Measurements from ENCODE around the gene UNC13A.

UNC13A gene

GRCh38 chr19:17562097-17562496 lies 126.1 kb downstream of the UNC13A start:
- Histone ChIP-seq H3K4me3 (ENCODE audit: low read depth in 1 of 2, low read length in 1 of 2) (no peak overlapping the region), H3K27me3 (no peaks in the 10 kb centered on the region), H3K36me3 (peaks cover 59% of the 10 kb centered on the region), H3K27ac (peak overlapping the region; percentile 79), H3K4me1 (ENCODE audit: control insufficient read depth in 1 of 2, insufficient read depth in 1 of 2, low read depth in 1 of 2, low read length in 1 of 2) (peaks cover 39 to 55% of the 10 kb centered on the region in 2 experiments), H3K9me3 (no peaks in the 10 kb centered on the region)
- TF ChIP-seq, protein P1, sequence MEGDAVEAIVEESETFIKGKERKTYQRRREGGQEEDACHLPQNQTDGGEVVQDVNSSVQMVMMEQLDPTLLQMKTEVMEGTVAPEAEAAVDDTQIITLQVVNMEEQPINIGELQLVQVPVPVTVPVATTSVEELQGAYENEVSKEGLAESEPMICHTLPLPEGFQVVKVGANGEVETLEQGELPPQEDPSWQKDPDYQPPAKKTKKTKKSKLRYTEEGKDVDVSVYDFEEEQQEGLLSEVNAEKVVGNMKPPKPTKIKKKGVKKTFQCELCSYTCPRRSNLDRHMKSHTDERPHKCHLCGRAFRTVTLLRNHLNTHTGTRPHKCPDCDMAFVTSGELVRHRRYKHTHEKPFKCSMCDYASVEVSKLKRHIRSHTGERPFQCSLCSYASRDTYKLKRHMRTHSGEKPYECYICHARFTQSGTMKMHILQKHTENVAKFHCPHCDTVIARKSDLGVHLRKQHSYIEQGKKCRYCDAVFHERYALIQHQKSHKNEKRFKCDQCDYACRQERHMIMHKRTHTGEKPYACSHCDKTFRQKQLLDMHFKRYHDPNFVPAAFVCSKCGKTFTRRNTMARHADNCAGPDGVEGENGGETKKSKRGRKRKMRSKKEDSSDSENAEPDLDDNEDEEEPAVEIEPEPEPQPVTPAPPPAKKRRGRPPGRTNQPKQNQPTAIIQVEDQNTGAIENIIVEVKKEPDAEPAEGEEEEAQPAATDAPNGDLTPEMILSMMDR (IDR thresholded peaks at IDR 0.05): no peak

DNA sequence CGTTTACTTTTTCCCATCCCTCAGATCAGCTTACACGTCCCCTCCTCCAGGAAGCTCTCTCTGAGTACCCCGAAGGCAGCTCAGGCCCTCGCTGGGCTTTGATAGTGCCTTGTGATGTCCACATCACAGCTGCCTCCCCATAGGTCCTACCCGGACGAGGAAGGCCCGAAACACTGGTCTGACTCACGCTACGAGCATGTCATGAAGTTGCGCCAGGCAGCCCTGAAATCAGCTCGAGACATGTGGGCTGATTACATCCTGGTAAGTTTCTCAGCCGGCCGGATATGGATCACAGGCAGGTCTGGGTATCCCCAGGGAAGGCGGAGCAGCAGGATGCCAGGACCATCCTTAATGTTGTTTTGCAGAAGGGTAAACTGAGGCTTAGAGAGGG lies 128.0 kb downstream of the UNC13A start:
- Histone ChIP-seq H3K27me3 (no peaks in the 10 kb centered on the region), H3K27ac (peak overlapping the region; percentile 79), H3K4me1 (ENCODE audit: control insufficient read depth in 1 of 2, insufficient read depth in 1 of 2, low read depth in 1 of 2, low read length in 1 of 2) (peaks cover 51 to 71% of the 10 kb centered on the region in 2 experiments), H3K36me3 (peaks cover 44% of the 10 kb centered on the region), H3K4me3 (ENCODE audit: low read depth in 1 of 2, low read length in 1 of 2) (no peak overlapping the region), H3K9me3 (no peaks in the 10 kb centered on the region)
- TF ChIP-seq, protein P1 (IDR thresholded peaks at IDR 0.05): no peak

DNA sequence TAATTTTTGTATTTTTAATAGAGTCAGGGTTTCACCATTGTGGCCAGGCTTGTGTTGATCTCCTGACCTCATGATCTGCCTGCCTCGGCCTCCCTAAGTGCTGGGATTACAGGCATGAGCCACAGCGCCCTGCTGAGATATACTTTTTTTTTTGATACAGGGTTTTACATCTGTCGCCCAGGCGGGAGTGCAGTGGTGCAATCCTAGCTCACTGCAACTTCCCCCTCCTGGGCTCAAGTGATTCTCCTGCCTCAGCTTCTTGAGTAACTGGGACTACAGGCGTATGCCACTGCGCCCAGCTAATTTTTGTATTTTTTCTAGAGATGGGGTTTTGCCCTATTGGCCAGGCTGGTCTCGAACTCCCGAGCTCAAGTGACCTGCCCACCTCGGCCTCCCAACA lies 130.7 kb downstream of the UNC13A start:
- Histone ChIP-seq H3K4me3 (ENCODE audit: low read depth in 1 of 2, low read length in 1 of 2) (peak overlapping the region in 1 of 2 experiments; percentile 85), H3K36me3 (peaks cover 21% of the 10 kb centered on the region), H3K9me3 (no peaks in the 10 kb centered on the region), H3K27me3 (no peaks in the 10 kb centered on the region), H3K4me1 (ENCODE audit: control insufficient read depth in 1 of 2, insufficient read depth in 1 of 2, low read depth in 1 of 2, low read length in 1 of 2) (peaks cover 55 to 71% of the 10 kb centered on the region in 2 experiments), H3K27ac (peak overlapping the region; percentile 89)
- TF ChIP-seq, protein P1 (IDR thresholded peaks at IDR 0.05): no peak

DNA sequence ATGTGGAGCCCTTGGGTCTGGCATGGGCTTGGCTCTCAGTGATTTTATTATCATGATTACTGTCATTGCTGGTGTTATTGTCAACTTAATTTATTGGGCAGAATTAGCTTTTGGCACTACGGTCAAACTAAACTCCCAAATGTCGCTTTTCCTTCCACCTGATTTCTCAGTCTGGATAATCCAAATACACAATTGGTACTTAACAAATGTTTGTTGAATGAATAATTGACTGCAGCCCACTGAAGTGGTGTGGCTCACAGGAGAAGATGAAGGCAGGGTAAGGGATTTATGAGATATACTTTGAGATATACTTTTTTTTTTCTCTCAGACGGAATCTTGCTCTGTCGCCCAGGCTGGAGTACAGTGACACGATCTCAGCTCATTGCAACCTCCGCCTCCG lies 131.2 kb downstream of the UNC13A start:
- Histone ChIP-seq H3K36me3 (peaks cover 16% of the 10 kb centered on the region), H3K27ac (peak overlapping the region; percentile 89), H3K4me3 (ENCODE audit: low read depth in 1 of 2, low read length in 1 of 2) (peak overlapping the region; percentile 85 to 93), H3K9me3 (no peaks in the 10 kb centered on the region), H3K27me3 (no peaks in the 10 kb centered on the region), H3K4me1 (ENCODE audit: control insufficient read depth in 1 of 2, insufficient read depth in 1 of 2, low read depth in 1 of 2, low read length in 1 of 2) (peaks cover 52 to 67% of the 10 kb centered on the region in 2 experiments)
- TF ChIP-seq, protein P1 (IDR thresholded peaks at IDR 0.05): no peak

DNA sequence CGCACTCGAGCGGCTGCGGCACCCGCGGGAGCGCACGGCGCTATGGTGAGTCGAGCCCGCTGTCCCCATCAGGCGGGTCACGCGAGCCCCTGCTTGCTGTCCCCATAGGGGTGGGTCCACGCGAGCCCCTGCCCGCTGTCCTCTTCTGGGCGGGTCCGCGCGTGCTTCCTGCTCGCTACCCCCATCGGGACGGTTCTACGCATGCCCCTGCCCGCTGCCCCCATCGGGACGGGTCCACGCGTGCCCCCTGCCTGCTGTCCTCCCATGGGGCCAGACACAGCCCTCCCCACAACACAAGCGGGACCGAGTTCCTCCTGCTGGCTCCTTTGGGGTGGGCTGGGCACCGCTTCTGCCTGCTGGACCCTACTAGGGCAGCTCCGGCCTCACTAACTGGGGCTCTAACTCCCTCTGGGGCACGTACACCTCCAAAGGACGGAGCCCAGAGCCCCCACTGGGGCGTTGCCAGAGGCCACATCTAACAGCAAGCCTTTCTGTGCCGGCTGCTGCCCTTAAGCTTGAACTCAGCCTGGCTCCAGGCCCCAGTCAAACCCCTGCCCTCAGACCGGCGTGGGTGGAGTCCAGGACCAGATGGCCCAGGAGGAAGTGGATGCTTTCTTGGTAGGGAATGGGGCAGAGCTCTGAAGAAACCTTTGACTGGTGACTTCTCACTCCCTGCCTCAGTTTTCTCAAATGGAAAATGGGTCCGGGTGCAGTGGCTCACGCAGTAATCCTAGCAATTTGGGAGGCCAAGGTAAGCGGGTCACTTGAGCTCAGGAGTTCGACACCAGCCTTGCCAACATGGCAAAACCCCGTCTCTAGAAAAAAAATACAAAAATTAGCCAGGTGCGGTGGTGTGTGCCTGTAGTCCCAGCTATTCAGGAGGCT lies 132.0 kb downstream of the UNC13A start:
- Histone ChIP-seq H3K4me3 (ENCODE audit: low read depth in 1 of 2, low read length in 1 of 2) (peak overlapping the region; percentile 85 to 93), H3K27ac (peak overlapping the region; percentile 89), H3K4me1 (ENCODE audit: control insufficient read depth in 1 of 2, insufficient read depth in 1 of 2, low read depth in 1 of 2, low read length in 1 of 2) (peaks cover 44 to 58% of the 10 kb centered on the region in 2 experiments), H3K9me3 (no peaks in the 10 kb centered on the region), H3K36me3 (peaks cover 12% of the 10 kb centered on the region), H3K27me3 (no peaks in the 10 kb centered on the region)
- TF ChIP-seq, protein P1 (IDR thresholded peaks at IDR 0.05): no peak
